Stimulated activated naive B cell treated with anti-CD40 and anti-IgM and Interleukin-4, amounts not matched to agents 10 μg/mL and 1 μg/mL and 100 μg/mL, for 72 hours (primary cell): Measurements from ENCODE around the gene PRSS36.
"Not testable (repeated sequence)": the region's sequence is repeated elsewhere in the genome, so short reads cannot be mapped to it uniquely, and the experiment has no call there.

ENCODE experiments used
- ATAC-seq, 2 donors: fragments of 150-1000 bp; cut with Tn5 transposase; replicated peaks; 2 replicates each; pipeline ENCODE4 v1.10.0; 2021; ENCODE audit warnings: moderate library complexity in 1 of 2
- DNase-seq: peaks from one replicate; pipeline ENCODE4 v3.0.0; 2021
- H3K27ac Mint-ChIP-seq: one replicate; pipeline ENCODE4 v1.8.0; 2022; ENCODE audit warnings: mild to moderate bottlenecking, mixed read lengths
- H3K27me3 Mint-ChIP-seq, 2 donors: one replicate each; pipeline ENCODE4 v1.8.0; 2022; ENCODE audit warnings: mixed read lengths in 2 of 2
- H3K36me3 Mint-ChIP-seq, 2 donors: one replicate each; pipeline ENCODE4 v1.8.0; 2022; ENCODE audit warnings: mixed read lengths in 2 of 2, mild to moderate bottlenecking in 1 of 2
- H3K4me1 Mint-ChIP-seq, 2 donors: one replicate each; pipeline ENCODE4 v1.8.0; 2022; ENCODE audit warnings: mixed read lengths in 2 of 2, mild to moderate bottlenecking in 1 of 2
- H3K4me3 Mint-ChIP-seq, 2 donors: one replicate each; pipeline ENCODE4 v1.8.0; 2022; ENCODE audit warnings: mild to moderate bottlenecking in 2 of 2, mixed read lengths in 2 of 2, moderate library complexity in 1 of 2
- H3K9me3 Mint-ChIP-seq, 2 donors: one replicate each; pipeline ENCODE4 v1.8.0; 2022; ENCODE audit warnings: mixed read lengths in 2 of 2, mild to moderate bottlenecking in 1 of 2

The PRSS36 gene

GRCh38 chr16:31141489-31142108 lies 8.3 kb downstream of the PRSS36 start:
- no peaks in the 10 kb centered on the region for H3K27me3 Mint-ChIP-seq
- DNase-seq (no peak), ATAC-seq (peak in 1 of 2 donors; percentile 1)
- peak overlapping the region; percentile 78 to 83 for H3K4me3 Mint-ChIP-seq
- no peaks in the 10 kb centered on the region for H3K36me3 Mint-ChIP-seq
- H3K4me1 Mint-ChIP-seq = peaks cover 8% of the 10 kb centered on the region in 2 donors
- H3K27ac Mint-ChIP-seq = peak overlapping the region; percentile 76
- H3K9me3 Mint-ChIP-seq = no peaks in the 10 kb centered on the region

GRCh38 chr16:31141071-31141469 lies 8.8 kb downstream of the PRSS36 start:
- not testable (repeated sequence) for H3K9me3 Mint-ChIP-seq, H3K4me3 Mint-ChIP-seq, H3K36me3 Mint-ChIP-seq, H3K27me3 Mint-ChIP-seq, ATAC-seq, DNase-seq, H3K4me1 Mint-ChIP-seq, H3K27ac Mint-ChIP-seq

- H3K36me3 Mint-ChIP-seq = peaks cover 0 to 1% of the 10 kb centered on the region in 2 donors
These were observed 11.0 kb downstream of the PRSS36 start for GRCh38 chr16:31138621-31139578.

GRCh38 chr16:31136822-31137499 lies 12.9 kb downstream of the PRSS36 start:
- H3K9me3 Mint-ChIP-seq, ATAC-seq, H3K27ac Mint-ChIP-seq, H3K4me3 Mint-ChIP-seq, H3K27me3 Mint-ChIP-seq, H3K4me1 Mint-ChIP-seq, DNase-seq: not testable (repeated sequence)
- H3K36me3 Mint-ChIP-seq = peaks cover 3 to 17% of the 10 kb centered on the region in 2 donors

More at GRCh38 chr16:31138621-31139578, 11.0 kb downstream of the PRSS36 start:
- H3K27me3 Mint-ChIP-seq = no peaks in the 10 kb centered on the region
- ATAC-seq = no peak
- H3K9me3 Mint-ChIP-seq = no peaks in the 10 kb centered on the region
- H3K4me1 Mint-ChIP-seq = peaks cover 8% of the 10 kb centered on the region in 2 donors
- H3K4me3 Mint-ChIP-seq = no peak overlapping the region
- no peak overlapping the region for H3K27ac Mint-ChIP-seq
- DNase-seq = no peak

- Mint-ChIP-seq H3K27ac (no peak overlapping the region), H3K9me3 (no peaks in the 10 kb centered on the region), H3K27me3 (no peaks in the 10 kb centered on the region)
These were observed 13.6 kb downstream of the PRSS36 start for GRCh38 chr16:31136287-31136662.

GRCh38 chr16:31135535-31136286 lies 14.2 kb downstream of the PRSS36 start, which contains the start of gene PRSS8:
TSS of gene PRSS8 (minus strand) at chr16:31135727. CDS start at chr16:31135498, 229 bp downstream.
- Mint-ChIP-seq H3K4me1 (peaks cover 0 to 2% of the 10 kb centered on the region in 2 donors), H3K27ac (no peak within 1 kb of the TSS), H3K27me3 (no peaks in the 10 kb centered on the region), H3K4me3 (no peak within 1 kb of the TSS), H3K9me3 (no peaks in the 10 kb centered on the region), H3K36me3 (peaks cover 14 to 27% of the 10 kb centered on the region in 2 donors)
- DNase-seq (no peak), ATAC-seq (peak in 1 of 2 donors; percentile 15)

More at GRCh38 chr16:31136287-31136662, 13.6 kb downstream of the PRSS36 start:
- H3K36me3 Mint-ChIP-seq = peaks cover 10 to 23% of the 10 kb centered on the region in 2 donors
- no peak for ATAC-seq
- peaks cover 0 to 2% of the 10 kb centered on the region in 2 donors for H3K4me1 Mint-ChIP-seq
- DNase-seq = no peak
- H3K4me3 Mint-ChIP-seq = no peak overlapping the region

- peaks cover 20 to 31% of the 10 kb centered on the region in 2 donors for H3K36me3 Mint-ChIP-seq
- H3K27ac Mint-ChIP-seq = no peak overlapping the region
- H3K27me3 Mint-ChIP-seq = no peaks in the 10 kb centered on the region
- no peak for DNase-seq
- no peak overlapping the region for H3K4me3 Mint-ChIP-seq
- peaks cover 0 to under 1% of the 10 kb centered on the region in 2 donors for H3K4me1 Mint-ChIP-seq
- ATAC-seq = no peak
- no peaks in the 10 kb centered on the region for H3K9me3 Mint-ChIP-seq
These were observed 15.0 kb downstream of the PRSS36 start for GRCh38 chr16:31134625-31135534.

- ATAC-seq (no peak), DNase-seq (no peak)
- Mint-ChIP-seq H3K27ac (no peak overlapping the region), H3K4me3 (no peak overlapping the region), H3K4me1 (peaks cover 0 to 1% of the 10 kb centered on the region in 2 donors), H3K9me3 (no peaks in the 10 kb centered on the region), H3K27me3 (no peaks in the 10 kb centered on the region), H3K36me3 (peaks cover 22 to 31% of the 10 kb centered on the region in 2 donors)
These were observed 15.7 kb downstream of the PRSS36 start for GRCh38 chr16:31134091-31134571.

- peak overlapping the region; percentile 10 for H3K27ac Mint-ChIP-seq
- H3K9me3 Mint-ChIP-seq = no peaks in the 10 kb centered on the region
- no peak overlapping the region for H3K4me3 Mint-ChIP-seq
- ATAC-seq = no peak
- H3K36me3 Mint-ChIP-seq = peaks cover 22 to 31% of the 10 kb centered on the region in 2 donors
- no peaks in the 10 kb centered on the region for H3K27me3 Mint-ChIP-seq
- peaks cover 1 to 6% of the 10 kb centered on the region in 2 donors for H3K4me1 Mint-ChIP-seq
- no peak for DNase-seq
These were observed 16.8 kb downstream of the PRSS36 start for GRCh38 chr16:31133046-31133501.

GRCh38 chr16:31132303-31132979 lies 17.4 kb downstream of the PRSS36 start:
- H3K4me3 Mint-ChIP-seq = no peak overlapping the region
- H3K36me3 Mint-ChIP-seq = peaks cover 28 to 37% of the 10 kb centered on the region in 2 donors
- peaks cover 1 to 6% of the 10 kb centered on the region in 2 donors for H3K4me1 Mint-ChIP-seq
- H3K9me3 Mint-ChIP-seq = no peaks in the 10 kb centered on the region
- DNase-seq (no peak), ATAC-seq (no peak)
- no peak overlapping the region for H3K27ac Mint-ChIP-seq
- no peaks in the 10 kb centered on the region for H3K27me3 Mint-ChIP-seq

- no peak overlapping the region for H3K4me3 Mint-ChIP-seq
- peaks cover 33 to 43% of the 10 kb centered on the region in 2 donors for H3K36me3 Mint-ChIP-seq
- H3K27me3 Mint-ChIP-seq = no peaks in the 10 kb centered on the region
- ATAC-seq (no peak), DNase-seq (no peak)
- H3K9me3 Mint-ChIP-seq = no peaks in the 10 kb centered on the region
- H3K27ac Mint-ChIP-seq = peak overlapping the region; percentile 42
- peaks cover 1 to 6% of the 10 kb centered on the region in 2 donors for H3K4me1 Mint-ChIP-seq
These were observed 18.0 kb downstream of the PRSS36 start for GRCh38 chr16:31131841-31132271.

GRCh38 chr16:31131416-31131815 lies 18.4 kb downstream of the PRSS36 start:
- Mint-ChIP-seq H3K36me3 (peaks cover 35 to 45% of the 10 kb centered on the region in 2 donors), H3K27ac (no peak overlapping the region), H3K27me3 (no peaks in the 10 kb centered on the region), H3K4me1 (peaks cover 1 to 6% of the 10 kb centered on the region in 2 donors), H3K4me3 (no peak overlapping the region), H3K9me3 (no peaks in the 10 kb centered on the region)
- ATAC-seq (no peak), DNase-seq (no peak)
